H9 (cell line): ENCODE data around the gene CFAP299. TPM values are rescaled to one million over a fixed set of nuclear protein-coding genes. Genes with fewer than 3 reads are reported as not detected.

Source experiments
- DNase-seq: peaks from one replicate; pipeline ENCODE4 v3.0.0-alpha.2; 2017
- H2AFZ ChIP-seq: one replicate; pipeline ENCODE4 v1.6.1; 2013; ENCODE audit warnings: mild to moderate bottlenecking, low read length, control low read depth, moderate library complexity
- H2AK5ac ChIP-seq: 2 replicates; pipeline ENCODE4 v1.6.1; 2013; ENCODE audit warnings: low read length, control low read depth, mixed read lengths; ENCODE audit not compliant: insufficient read length
- H2BK120ac ChIP-seq: one replicate; pipeline ENCODE4 v1.6.1; 2013; ENCODE audit warnings: low read depth, mild to moderate bottlenecking, low read length, control low read depth, inconsistent platforms; ENCODE audit not compliant: poor library complexity, severe bottlenecking
- H2BK12ac ChIP-seq: 2 replicates; pipeline ENCODE4 v1.6.1; 2013; ENCODE audit warnings: low read length, control low read depth, mixed read lengths, low read depth; ENCODE audit not compliant: insufficient read length
- H2BK15ac ChIP-seq: 2 replicates; pipeline ENCODE4 v1.6.1; 2013; ENCODE audit warnings: low read depth, low read length, control low read depth
- H2BK20ac ChIP-seq: one replicate; pipeline ENCODE4 v1.6.1; 2013; ENCODE audit warnings: low read depth, mild to moderate bottlenecking, low read length, control low read depth, inconsistent platforms; ENCODE audit not compliant: poor library complexity, severe bottlenecking
- H2BK5ac ChIP-seq: 2 replicates; pipeline ENCODE4 v1.6.1; 2013; ENCODE audit warnings: low read length, control low read depth, mixed read lengths; ENCODE audit not compliant: insufficient read length
- H3K14ac ChIP-seq: 2 replicates; pipeline ENCODE4 v1.6.1; 2013; ENCODE audit warnings: low read length, control low read depth; ENCODE audit not compliant: insufficient read depth
- H3K18ac ChIP-seq: 2 replicates; pipeline ENCODE4 v1.6.1; 2013; ENCODE audit warnings: low read depth, mild to moderate bottlenecking, mixed read lengths, low read length, control low read depth; ENCODE audit not compliant: insufficient read length
- H3K23ac ChIP-seq: 2 replicates; pipeline ENCODE4 v1.6.1; 2013; ENCODE audit warnings: low read length, control low read depth, mixed read lengths, low read depth; ENCODE audit not compliant: insufficient read length
- H3K23me2 ChIP-seq: 2 replicates; pipeline ENCODE4 v1.6.1; 2013; ENCODE audit warnings: low read depth, mild to moderate bottlenecking, mixed read lengths, low read length, control low read depth; ENCODE audit not compliant: insufficient read length, poor library complexity, severe bottlenecking
- H3K27ac ChIP-seq: 2 replicates; pipeline ENCODE4 v1.5.1; 2013; ENCODE audit warnings: low read length, control low read depth, mixed read lengths, low read depth; ENCODE audit not compliant: insufficient read length
- H3K27me3 ChIP-seq: 2 replicates; pipeline ENCODE4 v1.6.1; 2013; ENCODE audit warnings: low read length, control low read depth, inconsistent platforms; ENCODE audit not compliant: insufficient read depth
- H3K4ac ChIP-seq: 2 replicates; pipeline ENCODE4 v1.6.1; 2013; ENCODE audit warnings: low read depth, mild to moderate bottlenecking, control low read depth, inconsistent platforms, low read length, moderate library complexity
- H3K4me1 ChIP-seq: 2 replicates; pipeline ENCODE4 v1.6.1; 2013; ENCODE audit warnings: low read length, control low read depth, inconsistent platforms; ENCODE audit not compliant: insufficient read depth
- H3K4me2 ChIP-seq: 2 replicates; pipeline ENCODE4 v1.6.1; 2013; ENCODE audit warnings: low read length, control low read depth, mixed read lengths; ENCODE audit not compliant: insufficient read length, insufficient read depth
- H3K56ac ChIP-seq: 2 replicates; pipeline ENCODE4 v1.6.1; 2013; ENCODE audit warnings: low read depth, mild to moderate bottlenecking, mixed read lengths, low read length, control low read depth; ENCODE audit not compliant: insufficient read length
- H3K79me1 ChIP-seq: 2 replicates; pipeline ENCODE4 v1.6.1; 2013; ENCODE audit warnings: low read depth, mild to moderate bottlenecking, moderate library complexity, low read length, control low read depth, inconsistent platforms; ENCODE audit not compliant: insufficient read depth, poor library complexity, severe bottlenecking
- H3K79me2 ChIP-seq: 2 replicates; pipeline ENCODE4 v1.6.1; 2013; ENCODE audit warnings: low read length, control low read depth, inconsistent platforms; ENCODE audit not compliant: insufficient read depth
- H3K9ac ChIP-seq: 2 replicates; pipeline ENCODE4 v1.6.1; 2013; ENCODE audit warnings: low read length, control low read depth, mixed read lengths; ENCODE audit not compliant: insufficient read length; ENCODE audit errors: extremely low read depth
- H3K9me3 ChIP-seq: one replicate; pipeline ENCODE4 v1.6.1; 2013; ENCODE audit warnings: low read depth, low read length, inconsistent platforms; ENCODE audit not compliant: control insufficient read depth
- H3T11ph ChIP-seq: one replicate; pipeline ENCODE4 v1.6.1; 2013; ENCODE audit warnings: mild to moderate bottlenecking, low read length, control low read depth, inconsistent platforms
- H4K20me1 ChIP-seq: one replicate; pipeline ENCODE4 v1.6.1; 2013; ENCODE audit not compliant: control insufficient read depth, insufficient read length, insufficient read depth
- H4K5ac ChIP-seq: 2 replicates; pipeline ENCODE4 v1.6.1; 2013; ENCODE audit warnings: low read depth, mild to moderate bottlenecking, mixed read lengths, low read length, control low read depth; ENCODE audit not compliant: insufficient read length
- H4K8ac ChIP-seq: replicated peaks from 2 replicates; pipeline ENCODE4 v1.6.1; 2013; ENCODE audit warnings: low read length, control low read depth, mixed read lengths, low read depth; ENCODE audit not compliant: insufficient read length
- H4K91ac ChIP-seq: 2 replicates; pipeline ENCODE4 v1.6.1; 2013; ENCODE audit warnings: low read depth, mild to moderate bottlenecking, moderate library complexity, mixed read lengths, low read length, control low read depth; ENCODE audit not compliant: insufficient read length
- H3K27ac Mint-ChIP-seq, 3 experiments: 2 replicates in 2 of 3; 3 replicates in 1 of 3; pipeline ENCODE4 v1.8.0; 2020 to 2021; ENCODE audit warnings: mixed read lengths in 3 of 3, mild to moderate bottlenecking in 1 of 3, moderate library complexity in 1 of 3
- H3K27me3 Mint-ChIP-seq: 2 replicates; pipeline ENCODE4 v1.8.0; 2021; ENCODE audit warnings: low read depth, mild to moderate bottlenecking, moderate library complexity, mixed read lengths
- H3K36me3 Mint-ChIP-seq, 3 experiments: 2 replicates in 2 of 3; 3 replicates in 1 of 3; pipeline ENCODE4 v1.8.0; 2020 to 2021; ENCODE audit warnings: low read depth in 3 of 3, mixed read lengths in 3 of 3; ENCODE audit not compliant: insufficient read depth in 1 of 3
- H3K4me1 Mint-ChIP-seq, 2 experiments: 2 replicates each; pipeline ENCODE4 v1.8.0; 2020; ENCODE audit warnings: mixed read lengths in 2 of 2
- H3K4me3 Mint-ChIP-seq, 2 experiments: 2 replicates in 1 of 2; 3 replicates in 1 of 2; pipeline ENCODE4 v1.8.0; 2020 to 2021; ENCODE audit warnings: mild to moderate bottlenecking in 2 of 2, mixed read lengths in 2 of 2, moderate library complexity in 1 of 2
- H3K9me3 Mint-ChIP-seq, 2 experiments: 2 replicates in 1 of 2; 3 replicates in 1 of 2; pipeline ENCODE4 v1.8.0; 2020; ENCODE audit warnings: mild to moderate bottlenecking in 2 of 2, mixed read lengths in 2 of 2, moderate library complexity in 1 of 2
- WGBS: extraction: QIAGEN DNeasy Blood & Tissue Kit; methylation state at CpG from one replicate; pipeline ENCODE4 v1.1.7; 2013; ENCODE audit warnings: missing lambda C conversion rate, low lambda C conversion rate, mixed read lengths; ENCODE audit not compliant: insufficient read length; ENCODE audit errors: extremely low coverage; 5-methylcytosine and 5-hydroxymethylcytosine counted together
- total RNA-seq: library from RNA; stranded (reverse); gene quantifications from 2 replicates; pipeline ENCODE4 v1.2.1, GENCODE V29; 2021
- TF ChIP-seq, protein P1 (sequence below): fragments of 200-600 bp; sonication (generic); conservative IDR thresholded peaks from 3 replicates; pipeline ENCODE4 v1.8.0; 2021; ENCODE audit warnings: antibody characterized with exemption, mild to moderate bottlenecking

CFAP299 gene
- total RNA-seq, 1 experiment from 2014 or later, result not detected

- H2BK20ac ChIP-seq, result no peak overlapping the region
- Mint-ChIP-seq H3K36me3 (peaks cover 0 to 6% (median 0%) of the 10 kb centered on the region in 3 experiments; a peak in 1 of 7 replicates), H3K4me1 (peaks cover 29 to 31% of the 10 kb centered on the region in 2 experiments), H3K27ac (no peak overlapping the region), H3K9me3 (peaks cover 0 to 2% of the 10 kb centered on the region in 2 experiments; a peak in 1 of 5 replicates), H3K4me3 (no peak overlapping the region), H3K27me3 (no peaks in the 10 kb centered on the region; the same call in none of the 2 replicates)
- WGBS, result no CpG with 5 or more reads among the region's 10 CpGs
- H3K23me2 ChIP-seq, result no peaks in the 10 kb centered on the region
- H2BK120ac ChIP-seq, result no peak overlapping the region
- H3K27ac ChIP-seq, result no peak overlapping the region
- no peak overlapping the region for H3K4me2 ChIP-seq
- TF ChIP-seq, protein P1, sequence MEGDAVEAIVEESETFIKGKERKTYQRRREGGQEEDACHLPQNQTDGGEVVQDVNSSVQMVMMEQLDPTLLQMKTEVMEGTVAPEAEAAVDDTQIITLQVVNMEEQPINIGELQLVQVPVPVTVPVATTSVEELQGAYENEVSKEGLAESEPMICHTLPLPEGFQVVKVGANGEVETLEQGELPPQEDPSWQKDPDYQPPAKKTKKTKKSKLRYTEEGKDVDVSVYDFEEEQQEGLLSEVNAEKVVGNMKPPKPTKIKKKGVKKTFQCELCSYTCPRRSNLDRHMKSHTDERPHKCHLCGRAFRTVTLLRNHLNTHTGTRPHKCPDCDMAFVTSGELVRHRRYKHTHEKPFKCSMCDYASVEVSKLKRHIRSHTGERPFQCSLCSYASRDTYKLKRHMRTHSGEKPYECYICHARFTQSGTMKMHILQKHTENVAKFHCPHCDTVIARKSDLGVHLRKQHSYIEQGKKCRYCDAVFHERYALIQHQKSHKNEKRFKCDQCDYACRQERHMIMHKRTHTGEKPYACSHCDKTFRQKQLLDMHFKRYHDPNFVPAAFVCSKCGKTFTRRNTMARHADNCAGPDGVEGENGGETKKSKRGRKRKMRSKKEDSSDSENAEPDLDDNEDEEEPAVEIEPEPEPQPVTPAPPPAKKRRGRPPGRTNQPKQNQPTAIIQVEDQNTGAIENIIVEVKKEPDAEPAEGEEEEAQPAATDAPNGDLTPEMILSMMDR, result no peak
- H3K9me3 ChIP-seq, result no peaks in the 10 kb centered on the region
- no peak overlapping the region for H3K23ac ChIP-seq
- no peak overlapping the region for H2AFZ ChIP-seq
- no peaks in the 10 kb centered on the region for H3K79me1 ChIP-seq
- no peak overlapping the region for H3T11ph ChIP-seq
- no peak overlapping the region for H3K56ac ChIP-seq
- no peak overlapping the region for H2AK5ac ChIP-seq
- no peaks in the 10 kb centered on the region for H4K20me1 ChIP-seq
- H2BK15ac ChIP-seq, result no peak overlapping the region
- H4K8ac ChIP-seq, result no peak overlapping the region
- H3K27me3 ChIP-seq, result no peaks in the 10 kb centered on the region
- no peak overlapping the region for H3K18ac ChIP-seq
- H3K4me1 ChIP-seq, result peaks cover 2% of the 10 kb centered on the region; the same call in 1 of the 2 replicates
- H4K91ac ChIP-seq, result no peak overlapping the region
- H3K14ac ChIP-seq, result no peak overlapping the region
- H2BK5ac ChIP-seq, result no peak overlapping the region
- no peak overlapping the region for H4K5ac ChIP-seq
- DNase-seq, result no peak
- H2BK12ac ChIP-seq, result no peak overlapping the region
- H3K4ac ChIP-seq, result no peak overlapping the region
- H3K9ac ChIP-seq, result no peak overlapping the region
- H3K79me2 ChIP-seq, result no peaks in the 10 kb centered on the region
Measured at GRCh38 chr4:80307774-80308465, 27.6 kb upstream of the CFAP299 start.
